RWPE2 (cell line): ENCODE results near the gene TPCN2.
A peak's percentile ranks its signal among the peaks of the same experiment; 100 is the strongest.

Experiments
- ATAC-seq: fragments of 200-7000 bp; cut with Tn5 transposase; 3 replicates; pipeline ENCODE4 v1.9.1; 2021; ENCODE audit warnings: low read depth
- DNase-seq: peaks from one replicate; pipeline ENCODE4 v3.0.0-alpha.2; 2020; ENCODE audit warnings: low spot score
- H3K27ac ChIP-seq: fragments of 450-650 bp; 2 replicates; pipeline ENCODE4 v1.5.1; 2017; ENCODE audit warnings: mild to moderate bottlenecking; ENCODE audit not compliant: poor library complexity, severe bottlenecking
- H3K27me3 ChIP-seq: fragments of 250-450 bp; sonication (Bioruptor Pico); 2 replicates; pipeline ENCODE4 v1.5.1; 2021; ENCODE audit warnings: mild to moderate bottlenecking, moderate library complexity; ENCODE audit not compliant: insufficient read depth, poor library complexity, severe bottlenecking
- H3K36me3 ChIP-seq: fragments of 250-450 bp; sonication (Bioruptor Pico); 2 replicates; pipeline ENCODE4 v1.5.1; 2020; ENCODE audit warnings: low read depth, mild to moderate bottlenecking, moderate library complexity
- H3K4me1 ChIP-seq: fragments of 250-450 bp; sonication (Bioruptor Pico); 2 replicates; pipeline ENCODE4 v1.5.1; 2021; ENCODE audit warnings: mild to moderate bottlenecking, moderate library complexity; ENCODE audit not compliant: insufficient read depth, poor library complexity, severe bottlenecking
- H3K4me3 ChIP-seq: fragments of 250-450 bp; sonication (Bioruptor Pico); 2 replicates; pipeline ENCODE4 v1.5.1; 2021; ENCODE audit warnings: mild to moderate bottlenecking, moderate library complexity; ENCODE audit not compliant: severe bottlenecking
- H3K9me3 ChIP-seq: fragments of 250-450 bp; sonication (Bioruptor Pico); 2 replicates; pipeline ENCODE4 v1.5.1; 2021; ENCODE audit warnings: mild to moderate bottlenecking, moderate library complexity; ENCODE audit not compliant: severe bottlenecking
- TF ChIP-seq, protein P1 (sequence below): fragments of 450-650 bp; IDR thresholded peaks from one replicate; pipeline ENCODE4 v1.5.1; 2017; ENCODE audit warnings: mild to moderate bottlenecking, moderate library complexity; ENCODE audit not compliant: poor library complexity, severe bottlenecking

Gene TPCN2

DNA sequence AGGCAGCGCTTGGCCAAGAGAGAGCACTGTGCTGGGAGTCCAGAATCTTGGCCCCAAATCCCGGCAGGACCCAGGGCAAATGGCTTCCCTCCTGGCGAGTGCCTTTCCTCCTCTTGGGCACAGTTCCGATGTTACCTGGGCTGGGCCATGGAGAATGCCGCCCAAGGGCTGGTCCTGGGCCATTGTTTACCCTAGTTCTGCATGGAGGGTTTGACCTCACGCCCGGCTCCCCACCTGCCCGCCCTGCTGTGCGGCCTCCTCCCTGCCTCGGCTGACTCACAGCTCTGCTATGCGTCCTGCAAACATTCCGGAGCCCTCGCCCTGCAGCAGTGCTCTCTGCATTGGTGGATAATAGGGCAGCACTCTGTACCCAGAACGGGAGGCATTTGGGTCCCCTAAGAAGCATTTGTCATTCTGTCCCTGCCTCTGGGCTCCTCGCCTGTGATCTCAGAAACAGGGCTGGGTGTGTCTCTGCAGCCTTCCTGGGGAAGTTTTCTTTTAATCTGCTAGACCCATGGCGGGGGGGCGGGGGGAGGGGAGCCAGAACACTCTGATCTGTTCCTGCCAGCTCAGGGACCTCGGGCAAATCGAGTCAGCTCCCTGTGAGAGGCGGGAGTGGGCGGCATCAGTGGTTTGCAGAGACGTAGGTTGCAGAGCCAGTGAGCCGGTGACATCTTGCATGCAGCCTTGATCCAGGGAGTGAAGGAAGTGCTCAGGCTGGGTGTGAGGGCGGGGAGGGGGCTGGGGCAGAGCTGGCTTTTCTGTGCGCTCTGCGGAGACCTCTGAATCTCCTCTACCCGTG, 74.1 kb downstream of the TPCN2 start:
- ATAC-seq (peak; percentile 98), DNase-seq (peak; percentile 96)
- no peaks in the 10 kb centered on the region for H3K36me3 ChIP-seq
- H3K4me1 ChIP-seq: peaks cover 23% of the 10 kb centered on the region
- no peak overlapping the region for H3K4me3 ChIP-seq
- peak overlapping the region; percentile 81 for H3K27ac ChIP-seq
- peaks cover 3% of the 10 kb centered on the region for H3K9me3 ChIP-seq
- TF ChIP-seq, protein P1, sequence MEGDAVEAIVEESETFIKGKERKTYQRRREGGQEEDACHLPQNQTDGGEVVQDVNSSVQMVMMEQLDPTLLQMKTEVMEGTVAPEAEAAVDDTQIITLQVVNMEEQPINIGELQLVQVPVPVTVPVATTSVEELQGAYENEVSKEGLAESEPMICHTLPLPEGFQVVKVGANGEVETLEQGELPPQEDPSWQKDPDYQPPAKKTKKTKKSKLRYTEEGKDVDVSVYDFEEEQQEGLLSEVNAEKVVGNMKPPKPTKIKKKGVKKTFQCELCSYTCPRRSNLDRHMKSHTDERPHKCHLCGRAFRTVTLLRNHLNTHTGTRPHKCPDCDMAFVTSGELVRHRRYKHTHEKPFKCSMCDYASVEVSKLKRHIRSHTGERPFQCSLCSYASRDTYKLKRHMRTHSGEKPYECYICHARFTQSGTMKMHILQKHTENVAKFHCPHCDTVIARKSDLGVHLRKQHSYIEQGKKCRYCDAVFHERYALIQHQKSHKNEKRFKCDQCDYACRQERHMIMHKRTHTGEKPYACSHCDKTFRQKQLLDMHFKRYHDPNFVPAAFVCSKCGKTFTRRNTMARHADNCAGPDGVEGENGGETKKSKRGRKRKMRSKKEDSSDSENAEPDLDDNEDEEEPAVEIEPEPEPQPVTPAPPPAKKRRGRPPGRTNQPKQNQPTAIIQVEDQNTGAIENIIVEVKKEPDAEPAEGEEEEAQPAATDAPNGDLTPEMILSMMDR: no peak
- no peaks in the 10 kb centered on the region for H3K27me3 ChIP-seq

DNA sequence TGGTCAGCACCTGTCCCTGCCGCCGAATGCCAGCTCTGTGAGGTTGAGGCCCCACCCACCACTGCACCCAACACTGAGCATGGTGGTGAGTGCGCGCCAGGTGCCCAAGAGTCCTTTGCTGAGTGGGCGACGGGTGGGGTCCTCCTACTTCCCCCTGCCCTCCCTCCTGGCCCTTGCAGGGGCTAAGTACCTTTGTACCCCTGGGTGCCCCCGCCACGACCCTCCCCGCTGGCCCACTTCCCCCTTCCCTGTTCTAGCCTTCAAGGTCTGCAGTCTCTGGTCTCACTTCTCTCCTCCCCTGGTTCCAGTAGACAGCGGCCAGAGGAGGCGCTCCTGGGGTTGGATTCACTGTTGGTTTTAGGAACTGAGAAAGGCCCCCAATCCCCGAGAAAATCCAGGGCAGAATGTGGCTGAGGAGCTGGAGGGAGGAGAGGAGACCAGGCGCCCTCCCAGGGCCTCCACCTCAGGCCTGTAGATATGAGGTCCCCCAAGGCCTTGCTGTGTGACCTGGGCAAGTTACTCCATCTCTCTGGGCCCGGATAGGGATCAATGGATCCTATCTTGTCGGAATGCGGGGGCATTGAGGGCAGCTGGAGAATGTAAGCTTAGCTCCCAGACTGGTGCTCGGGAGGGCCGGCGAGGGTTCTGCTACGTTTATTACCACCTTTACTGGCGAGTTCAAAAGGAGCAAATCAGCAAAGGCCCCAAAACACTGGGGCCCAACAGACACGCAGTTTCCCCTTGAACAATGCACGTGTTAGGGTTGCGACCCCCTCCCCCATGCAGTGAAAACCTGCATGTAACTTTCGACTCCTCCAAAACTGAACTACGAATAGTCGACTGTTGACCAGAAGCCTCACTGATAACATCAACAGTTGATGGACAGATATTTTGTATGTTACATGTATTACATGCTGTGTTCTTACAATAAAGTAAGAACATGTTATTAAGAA, 75.1 kb downstream of the TPCN2 start:
- no peak for ATAC-seq
- H3K4me3 ChIP-seq: no peak overlapping the region
- no peaks in the 10 kb centered on the region for H3K36me3 ChIP-seq
- H3K4me1 ChIP-seq: peaks cover 23% of the 10 kb centered on the region
- TF ChIP-seq, protein P1: no peak
- peaks cover 3% of the 10 kb centered on the region for H3K9me3 ChIP-seq
- no peaks in the 10 kb centered on the region for H3K27me3 ChIP-seq
- peak; percentile 17 for DNase-seq
- H3K27ac ChIP-seq: peak overlapping the region; percentile 81

DNA sequence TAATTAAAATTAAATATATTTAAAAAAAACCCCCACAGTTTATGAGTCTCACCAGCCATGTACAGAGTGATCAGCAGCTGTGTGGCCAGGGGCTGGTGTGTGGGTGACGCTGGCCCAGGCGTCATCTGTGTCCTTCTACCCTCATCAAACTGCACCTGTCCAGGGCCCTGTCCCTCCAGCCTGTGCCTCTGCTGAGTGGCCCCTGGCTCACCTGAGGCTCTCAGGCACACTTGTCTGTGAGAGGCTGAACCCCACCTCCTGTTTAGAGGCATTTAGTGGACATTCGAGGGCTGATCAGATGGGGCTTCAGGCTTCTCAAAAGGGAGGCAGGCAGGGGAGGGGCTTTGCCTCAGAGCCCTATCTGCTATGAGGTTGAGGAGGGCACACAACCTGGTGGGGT, 77.1 kb downstream of the TPCN2 start:
- Histone ChIP-seq H3K4me1 (peaks cover 23% of the 10 kb centered on the region), H3K4me3 (no peak overlapping the region), H3K9me3 (no peaks in the 10 kb centered on the region), H3K36me3 (no peaks in the 10 kb centered on the region), H3K27ac (no peak overlapping the region), H3K27me3 (no peaks in the 10 kb centered on the region)
- no peak for DNase-seq
- no peak for ATAC-seq
- TF ChIP-seq, protein P1: no peak

DNA sequence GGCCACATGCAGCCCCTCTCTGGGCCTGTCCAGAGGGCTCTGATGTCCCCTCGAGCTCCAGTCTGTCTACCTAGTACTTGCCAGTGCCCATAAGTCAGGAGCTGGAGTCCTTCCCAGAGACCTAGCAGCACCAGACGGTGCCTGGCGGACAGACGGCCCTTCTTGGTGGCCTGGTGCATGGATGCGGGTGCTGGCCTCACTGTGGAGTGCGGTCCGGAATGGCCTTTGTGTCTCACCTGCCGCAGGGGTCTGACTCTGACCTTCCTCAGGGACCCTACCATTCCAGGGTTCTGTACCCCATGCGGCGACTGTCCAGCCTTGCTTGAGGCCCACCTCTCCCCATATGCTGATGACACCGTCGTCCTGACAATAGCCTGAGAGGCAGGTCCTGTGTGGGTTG, 77.6 kb downstream of the TPCN2 start:
- DNase-seq: no peak
- no peaks in the 10 kb centered on the region for H3K9me3 ChIP-seq
- no peak for ATAC-seq
- H3K4me1 ChIP-seq: peaks cover 23% of the 10 kb centered on the region
- H3K4me3 ChIP-seq: no peak overlapping the region
- H3K27ac ChIP-seq: no peak overlapping the region
- H3K27me3 ChIP-seq: no peaks in the 10 kb centered on the region
- H3K36me3 ChIP-seq: no peaks in the 10 kb centered on the region
- TF ChIP-seq, protein P1: no peak
